ENCODE data around the gene SMPD4. TPM values are rescaled to one million over a fixed set of nuclear protein-coding genes. Genes with fewer than 3 reads are reported as not detected.

SMPD4 gene
- total and polyA plus RNA-seq, 2 of the 13 experiments (the other 11 are each of a cell fraction or from before 2014, with no cell fraction given) = 63.2 to 70.5 TPM

Small RNAs within 50 kb of the gene (small RNA-seq; reads per million reads assigned to genes)
- 0 reads per million in 3 experiments for gene RNU6-1049P (ENCODE audit: insufficient read depth in 2 of 3, insufficient read length in 3 of 3, low read depth in 2 of 3, low replicate concordance in 1 of 3)

Other genes with a start within 250 kb of the SMPD4 start
- gene RAB6C, start 201.9 kb downstream of the SMPD4 start, total RNA-seq (2016; rRNA removed; fragmentation: Illumina TruSeq; extraction: Trizol) = not detected in 2 replicates
- gene RAB6C, start 201.9 kb downstream of the SMPD4 start, polyA plus RNA-seq (2011; rRNA removed) = not detected in 2 replicates
- 1.9 and 6.0 TPM in 2 replicates for gene POTEF, start 52.4 kb downstream of the SMPD4 start, total RNA-seq (2016; rRNA removed; fragmentation: Illumina TruSeq; extraction: Trizol)
- 1.2 and 1.7 TPM in 2 replicates for gene POTEF, start 52.4 kb downstream of the SMPD4 start, polyA plus RNA-seq (2011; rRNA removed)
- 0.11 TPM in 1 of 2 replicates, not detected in the other for gene CCDC74B, start 36.5 kb downstream of the SMPD4 start, total RNA-seq (2016; rRNA removed; fragmentation: Illumina TruSeq; extraction: Trizol)
- gene CCDC74B, start 36.5 kb downstream of the SMPD4 start, polyA plus RNA-seq (2011; rRNA removed) = 0.07 and 0.12 TPM in 2 replicates
- 308 and 410 TPM in 2 replicates for gene MZT2B, start 660 bp upstream of the SMPD4 start, total RNA-seq (2016; rRNA removed; fragmentation: Illumina TruSeq; extraction: Trizol)
- 244 and 253 TPM in 2 replicates for gene MZT2B, start 660 bp upstream of the SMPD4 start, polyA plus RNA-seq (2011; rRNA removed)
- gene TUBA3E, start 16.8 kb upstream of the SMPD4 start, total RNA-seq (2016; rRNA removed; fragmentation: Illumina TruSeq; extraction: Trizol) = not detected in 2 replicates
- gene TUBA3E, start 16.8 kb upstream of the SMPD4 start, polyA plus RNA-seq (2011; rRNA removed) = not detected in 2 replicates
- 142 and 153 TPM in 2 replicates for gene IMP4, start 161.3 kb upstream of the SMPD4 start, total RNA-seq (2016; rRNA removed; fragmentation: Illumina TruSeq; extraction: Trizol)
- gene IMP4, start 161.3 kb upstream of the SMPD4 start, polyA plus RNA-seq (2011; rRNA removed) = 158 and 167 TPM in 2 replicates
- gene PTPN18, start 174.5 kb upstream of the SMPD4 start, total RNA-seq (2016; rRNA removed; fragmentation: Illumina TruSeq; extraction: Trizol) = 10.8 and 14.8 TPM in 2 replicates
- 39.5 and 39.6 TPM in 2 replicates for gene PTPN18, start 174.5 kb upstream of the SMPD4 start, polyA plus RNA-seq (2011; rRNA removed)

Measured in HepG2 (cell line).